Measurements from ENCODE around the gene PKIG.

Gene PKIG

GRCh38 chr20:44594730-44595129 is 12.4 kb downstream of the PKIG start:
- H3K4me3 ChIP-seq (replicated peaks; ENCODE audit: low read depth, low read length) = no peak overlapping the region
- TF ChIP-seq CTCF (IDR thresholded peaks at IDR 0.05; ENCODE audit: low read length, missing control alignments) = no peak
- DNase-seq (ENCODE audit: low read depth) = peak; percentile 77

- H3K4me3 ChIP-seq (replicated peaks; ENCODE audit: low read depth, low read length) = no peak overlapping the region
- no peak for DNase-seq (ENCODE audit: low read depth)
- no peak for TF ChIP-seq CTCF (IDR thresholded peaks at IDR 0.05; ENCODE audit: low read length, missing control alignments)
These were observed 13.6 kb downstream of the PKIG start for GRCh38 chr20:44596010-44596409.

GRCh38 chr20:44596876-44597275 is 14.5 kb downstream of the PKIG start:
- no peak for DNase-seq (ENCODE audit: low read depth)
- no peak for TF ChIP-seq CTCF (IDR thresholded peaks at IDR 0.05; ENCODE audit: low read length, missing control alignments)
- no peak overlapping the region for H3K4me3 ChIP-seq (replicated peaks; ENCODE audit: low read depth, low read length)

GRCh38 chr20:44597516-44597915 is 15.1 kb downstream of the PKIG start:
- H3K4me3 ChIP-seq (replicated peaks; ENCODE audit: low read depth, low read length) = no peak overlapping the region
- TF ChIP-seq CTCF (IDR thresholded peaks at IDR 0.05; ENCODE audit: low read length, missing control alignments) = no peak
- no peak for DNase-seq (ENCODE audit: low read depth)

GRCh38 chr20:44597930-44598329 is 15.6 kb downstream of the PKIG start:
- TF ChIP-seq CTCF (IDR thresholded peaks at IDR 0.05; ENCODE audit: low read length, missing control alignments) = no peak
- DNase-seq (ENCODE audit: low read depth) = no peak
- no peak overlapping the region for H3K4me3 ChIP-seq (replicated peaks; ENCODE audit: low read depth, low read length)

- peak; percentile 68 for DNase-seq (ENCODE audit: low read depth)
- TF ChIP-seq CTCF (IDR thresholded peaks at IDR 0.05; ENCODE audit: low read length, missing control alignments) = peak; percentile 21
- no peak overlapping the region for H3K4me3 ChIP-seq (replicated peaks; ENCODE audit: low read depth, low read length)
These were observed 16.3 kb downstream of the PKIG start for GRCh38 chr20:44598423-44599305.

GRCh38 chr20:44599715-44600114 is 17.3 kb downstream of the PKIG start:
- no peak for DNase-seq (ENCODE audit: low read depth)
- H3K4me3 ChIP-seq (replicated peaks; ENCODE audit: low read depth, low read length) = no peak overlapping the region
- TF ChIP-seq CTCF (IDR thresholded peaks at IDR 0.05; ENCODE audit: low read length, missing control alignments) = no peak

Data from fibroblast of pulmonary artery (primary cell).